CD4-positive, alpha-beta T cell (primary cell): ENCODE results near the gene BAIAP2L2. TPM values are rescaled to one million over a fixed set of nuclear protein-coding genes. Genes with fewer than 3 reads are reported as not detected.

Source experiments
- ATAC-seq: fragments of 200-7000 bp; cut with Tn5 transposase; one replicate; pipeline ENCODE4 v1.10.0; 2022; ENCODE audit warnings: mild to moderate bottlenecking; ENCODE audit not compliant: poor library complexity
- CTCF ChIA-PET: fragments of 350-600 bp; sonication (Branson Sonifier 250); formaldehyde crosslinking; loops from one replicate; lab custom pipeline; 2021; ENCODE audit warnings: antibody characterized with exemption, inconsistent platforms; lab: Charles Lee
- POLR2A ChIA-PET: fragments of 350-600 bp; sonication (Branson Sonifier 250); formaldehyde crosslinking; loops from one replicate; lab custom pipeline; 2021; ENCODE audit warnings: antibody characterized with exemption, inconsistent platforms; lab: Charles Lee
- DNase-seq, 14 experiments: peaks; one replicate each; pipeline ENCODE4 v3.0.0-alpha.2; 2013 to 2020; ENCODE audit warnings: mixed read lengths in 2 of 14
- H3K27ac ChIP-seq, 2 donors: one replicate each; pipeline versions ENCODE4 v1.5.1 to v1.7.0; 2013; ENCODE audit warnings: low read length in 2 of 2, low read depth in 1 of 2, mild to moderate bottlenecking in 1 of 2
- H3K27me3 ChIP-seq, 2 experiments: 1 replicate in 1 of 2; 2 replicates in 1 of 2; pipeline versions ENCODE4 v1.6.1 to v1.7.0; 2013; ENCODE audit warnings: low read length in 2 of 2, control low read depth in 1 of 2, mild to moderate bottlenecking in 1 of 2, moderate library complexity in 1 of 2; ENCODE audit not compliant: insufficient read depth in 2 of 2, control insufficient read depth in 1 of 2
- H3K36me3 ChIP-seq: one replicate; pipeline ENCODE4 v1.6.1; 2013; ENCODE audit warnings: low read length, control low read depth; ENCODE audit not compliant: insufficient read depth
- H3K4me1 ChIP-seq: one replicate; pipeline ENCODE4 v1.6.1; 2013; ENCODE audit warnings: low read length, control low read depth; ENCODE audit not compliant: insufficient read depth
- H3K4me3 ChIP-seq: one replicate; pipeline ENCODE4 v1.5.1; 2013; ENCODE audit warnings: mild to moderate bottlenecking, low read length, moderate library complexity
- H3K9me3 ChIP-seq, 2 experiments: 1 replicate in 1 of 2; 2 replicates in 1 of 2; pipeline versions ENCODE4 v1.6.1 to v1.7.0; 2013; ENCODE audit warnings: low read length in 2 of 2, mild to moderate bottlenecking in 2 of 2, control low read depth in 1 of 2, moderate library complexity in 1 of 2; ENCODE audit not compliant: control insufficient read depth in 1 of 2, insufficient read depth in 1 of 2
- H3K27ac Mint-ChIP-seq: one replicate; pipeline ENCODE4 v1.8.0; 2020; ENCODE audit warnings: mixed read lengths
- H3K27me3 Mint-ChIP-seq: one replicate; pipeline ENCODE4 v1.8.0; 2021; ENCODE audit warnings: mixed read lengths
- H3K36me3 Mint-ChIP-seq: one replicate; pipeline ENCODE4 v1.8.0; 2021; ENCODE audit warnings: low read depth, mixed read lengths
- H3K4me1 Mint-ChIP-seq: one replicate; pipeline ENCODE4 v1.8.0; 2021; ENCODE audit warnings: low read depth, mixed read lengths
- H3K4me3 Mint-ChIP-seq: one replicate; pipeline ENCODE4 v1.8.0; 2020; ENCODE audit warnings: mild to moderate bottlenecking, mixed read lengths
- H3K9me3 Mint-ChIP-seq: one replicate; pipeline ENCODE4 v1.8.0; 2020; ENCODE audit warnings: mixed read lengths
- CTCF ChIP-seq: fragments of 200-600 bp; IDR thresholded peaks from one replicate; pipeline ENCODE4 v1.8.0; 2022; ENCODE audit warnings: antibody characterized with exemption, mild to moderate bottlenecking
- intact Hi-C, 2 experiments: fragments of 100-400 bp; cut with DNase I in 1 of 2; cut with micrococcal nuclease in 1 of 2; formaldehyde crosslinking; loops; one replicate each; pipeline versions ENCODE4 v1.15.1 to v1.9.0; 2023 to 2025; cut with DNase I, micrococcal nuclease
- total RNA-seq, 174 experiments: library from RNA in 2 of 174; stranded (reverse) in 2 of 174; gene quantifications; one replicate each; pipeline ENCODE4 v1.2.3 and lab custom pipeline; 2021 to 2026

The BAIAP2L2 gene
- total RNA-seq, 2 experiments from 2014 or later: 0.45 to 1.0 TPM

GRCh38 chr22:38085501-38085900 is 25.0 kb downstream of the BAIAP2L2 start:
- ChIA-PET CTCF (no interaction called here), POLR2A (no interaction called here)
- H3K27ac Mint-ChIP-seq: no peak overlapping the region
- H3K4me1 Mint-ChIP-seq: no peaks in the 10 kb centered on the region
- H3K27me3 Mint-ChIP-seq: peaks cover 31% of the 10 kb centered on the region
- intact Hi-C loops: no loop called here
- H3K4me3 Mint-ChIP-seq: no peak overlapping the region
- peaks cover 0 to 15% of the 10 kb centered on the region in 2 experiments for H3K9me3 ChIP-seq
- TF ChIP-seq CTCF: no peak
- H3K4me3 ChIP-seq: no peak overlapping the region
- no peak for DNase-seq
- H3K36me3 ChIP-seq: no peaks in the 10 kb centered on the region
- peaks cover 4% of the 10 kb centered on the region for H3K36me3 Mint-ChIP-seq
- H3K9me3 Mint-ChIP-seq: no peaks in the 10 kb centered on the region
- peaks cover 25 to 40% of the 10 kb centered on the region in 2 experiments for H3K27me3 ChIP-seq
- no peak for ATAC-seq
- H3K27ac ChIP-seq: no peak overlapping the region
- H3K4me1 ChIP-seq: peaks cover 13% of the 10 kb centered on the region

DNA sequence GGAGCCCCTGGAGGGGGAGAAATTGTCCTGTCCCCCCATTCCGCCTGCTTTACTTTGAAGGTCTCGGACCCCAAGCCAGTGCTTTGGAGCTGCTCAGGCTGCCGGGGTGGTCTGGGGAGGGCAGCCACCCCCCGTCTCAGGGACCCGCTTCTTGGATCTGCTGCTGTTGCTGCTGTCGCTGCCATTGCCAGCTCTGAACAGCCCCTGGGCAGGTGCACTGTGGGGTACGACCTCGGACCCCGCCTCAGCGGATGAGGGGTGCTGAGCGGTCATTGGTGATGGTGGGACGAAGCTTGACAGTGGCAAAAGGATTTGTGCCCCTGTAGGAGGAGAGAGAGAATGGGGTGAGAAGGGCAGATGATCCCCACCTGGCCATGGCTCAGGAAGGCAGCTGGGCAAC is 25.4 kb downstream of the BAIAP2L2 start:
- DNase-seq (no peak), ATAC-seq (no peak)
- Histone ChIP-seq H3K27me3 (peaks cover 25 to 44% of the 10 kb centered on the region in 2 experiments), H3K9me3 (peaks cover 0 to 17% of the 10 kb centered on the region in 2 experiments), H3K4me3 (no peak overlapping the region), H3K27ac (no peak overlapping the region), H3K36me3 (no peaks in the 10 kb centered on the region), H3K4me1 (peaks cover 13% of the 10 kb centered on the region)
- Mint-ChIP-seq H3K9me3 (no peaks in the 10 kb centered on the region), H3K4me1 (no peaks in the 10 kb centered on the region), H3K27ac (no peak overlapping the region), H3K36me3 (peaks cover 4% of the 10 kb centered on the region), H3K4me3 (no peak overlapping the region), H3K27me3 (peaks cover 30% of the 10 kb centered on the region)
- intact Hi-C loops: no loop called here
- ChIA-PET POLR2A (no interaction called here), CTCF (no interaction called here)
- no peak for TF ChIP-seq CTCF

DNA sequence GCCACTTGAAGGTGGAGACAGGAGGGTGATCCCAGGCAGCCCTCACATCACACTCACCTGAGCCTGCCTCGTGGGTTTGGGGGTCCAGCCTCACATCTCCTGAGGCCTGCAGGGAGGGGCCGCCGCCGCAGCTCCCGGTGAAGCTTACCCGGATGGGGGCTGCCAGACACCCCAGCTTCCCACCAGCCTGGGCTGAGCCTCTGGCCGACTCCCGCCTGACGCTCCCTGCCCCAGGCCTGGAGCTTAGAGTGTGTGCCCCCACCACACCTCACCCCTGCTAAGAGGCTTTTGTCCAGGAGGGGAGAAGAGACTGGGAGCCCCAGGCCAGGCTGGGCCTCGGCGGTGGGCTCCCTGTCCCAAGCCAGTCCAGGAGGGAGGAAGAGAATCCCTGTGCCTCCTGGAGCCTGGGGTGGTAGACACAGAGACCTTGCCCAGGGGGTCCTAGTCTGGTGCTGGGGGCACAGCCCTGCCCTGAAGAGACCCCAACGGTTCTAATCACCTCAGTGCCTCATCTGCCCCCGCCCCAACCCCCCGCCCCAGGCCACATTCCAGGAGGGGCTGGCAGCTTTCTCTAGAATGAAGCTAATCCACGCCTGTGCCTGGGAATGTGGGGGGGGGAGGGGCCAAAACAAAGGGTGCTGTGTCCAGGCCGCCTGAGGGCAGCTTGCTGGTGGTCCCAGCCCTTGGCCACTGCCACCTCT is 26.4 kb downstream of the BAIAP2L2 start, which contains the start of gene SLC16A8:
Gene SLC16A8 (minus strand): TSS at position 254 of the 701 bp plus-strand sequence. CDS start 1,311 bp downstream, outside the sequence.
- DNase-seq (no peak), ATAC-seq (no peak)
- no peaks in the 10 kb centered on the region for H3K36me3 ChIP-seq
- H3K27me3 ChIP-seq: peaks cover 22 to 42% of the 10 kb centered on the region in 2 experiments
- peaks cover 4% of the 10 kb centered on the region for H3K36me3 Mint-ChIP-seq
- CTCF ChIA-PET: no interaction called here
- H3K4me3 ChIP-seq: no peak within 1 kb of the TSS
- no peak within 1 kb of the TSS for H3K27ac ChIP-seq
- no peak within 1 kb of the TSS for H3K27ac Mint-ChIP-seq
- H3K4me3 Mint-ChIP-seq: no peak within 1 kb of the TSS
- no peaks in the 10 kb centered on the region for H3K9me3 Mint-ChIP-seq
- peaks cover 33% of the 10 kb centered on the region for H3K27me3 Mint-ChIP-seq
- intact Hi-C loops: no loop called here
- H3K9me3 ChIP-seq: peaks cover 0 to 17% of the 10 kb centered on the region in 2 experiments
- H3K4me1 Mint-ChIP-seq: peaks cover 3% of the 10 kb centered on the region
- TF ChIP-seq CTCF: no peak
- POLR2A ChIA-PET: no interaction called here
- peaks cover 13% of the 10 kb centered on the region for H3K4me1 ChIP-seq
